Suprapubic skin (tissue), 3 donors: ENCODE data around the gene C1orf198.

Experiments
- POLR2AphosphoS5 ChIP-seq, 3 donors: sonication (generic); formaldehyde crosslinking; IDR thresholded peaks; one replicate each; pipeline ENCODE4 v1.6.1; 2017; ENCODE audit warnings: antibody characterized with exemption in 3 of 3
- TF ChIP-seq, protein P1 (sequence below), 2 donors: fragments of 200-600 bp in 1 of 2; fragments of 450-650 bp in 1 of 2; sonication (generic) in 1 of 2; IDR thresholded peaks; one replicate each; pipeline ENCODE4 v1.5.1; 2016 to 2019; ENCODE audit warnings: antibody characterized with exemption in 2 of 2, mild to moderate bottlenecking in 1 of 2, moderate library complexity in 1 of 2

DNA sequence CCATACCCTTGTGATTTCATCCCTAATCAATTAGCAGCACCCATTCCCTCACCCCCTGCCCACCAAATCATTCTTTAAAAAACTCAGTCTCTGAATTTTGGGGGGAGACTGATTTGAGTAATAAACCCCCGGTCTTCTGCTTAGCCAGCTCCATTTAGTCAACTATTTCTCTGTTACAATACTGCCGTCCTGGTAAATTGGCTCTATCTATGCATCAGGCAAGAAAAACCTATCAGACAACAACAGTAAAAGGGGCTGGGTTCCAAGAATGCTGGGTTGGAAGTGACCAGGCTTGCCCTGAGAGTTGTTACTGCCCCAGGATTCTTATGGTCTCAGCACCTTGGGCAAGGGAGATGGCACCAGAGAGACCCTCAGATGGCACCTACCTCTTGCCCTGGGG is 16.3 kb upstream of the C1orf198 start:
- TF ChIP-seq, protein P1, sequence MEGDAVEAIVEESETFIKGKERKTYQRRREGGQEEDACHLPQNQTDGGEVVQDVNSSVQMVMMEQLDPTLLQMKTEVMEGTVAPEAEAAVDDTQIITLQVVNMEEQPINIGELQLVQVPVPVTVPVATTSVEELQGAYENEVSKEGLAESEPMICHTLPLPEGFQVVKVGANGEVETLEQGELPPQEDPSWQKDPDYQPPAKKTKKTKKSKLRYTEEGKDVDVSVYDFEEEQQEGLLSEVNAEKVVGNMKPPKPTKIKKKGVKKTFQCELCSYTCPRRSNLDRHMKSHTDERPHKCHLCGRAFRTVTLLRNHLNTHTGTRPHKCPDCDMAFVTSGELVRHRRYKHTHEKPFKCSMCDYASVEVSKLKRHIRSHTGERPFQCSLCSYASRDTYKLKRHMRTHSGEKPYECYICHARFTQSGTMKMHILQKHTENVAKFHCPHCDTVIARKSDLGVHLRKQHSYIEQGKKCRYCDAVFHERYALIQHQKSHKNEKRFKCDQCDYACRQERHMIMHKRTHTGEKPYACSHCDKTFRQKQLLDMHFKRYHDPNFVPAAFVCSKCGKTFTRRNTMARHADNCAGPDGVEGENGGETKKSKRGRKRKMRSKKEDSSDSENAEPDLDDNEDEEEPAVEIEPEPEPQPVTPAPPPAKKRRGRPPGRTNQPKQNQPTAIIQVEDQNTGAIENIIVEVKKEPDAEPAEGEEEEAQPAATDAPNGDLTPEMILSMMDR (IDR thresholded peaks at IDR 0.05): no peak
- no peak for TF ChIP-seq POLR2AphosphoS5 (IDR thresholded peaks at IDR 0.05)
